SU-DHL-6 (cell line): ENCODE results near the gene WDR46.

Experiments
- H2AFZ ChIP-seq: fragments of 200-600 bp; sonication (generic); 2 replicates; pipeline ENCODE4 v1.6.1; 2014; ENCODE audit warnings: low read depth, mild to moderate bottlenecking, moderate library complexity, mixed read lengths, antibody characterized with exemption, low read length; ENCODE audit not compliant: severe bottlenecking
- H3F3A ChIP-seq: fragments of 200-600 bp; shearing (Covaris generic); 2 replicates; pipeline ENCODE4 v1.6.0; 2016; ENCODE audit warnings: antibody characterized with exemption, mild to moderate bottlenecking; ENCODE audit not compliant: insufficient read depth
- H3K27ac ChIP-seq: fragments of 200-600 bp; sonication (generic); 2 replicates; pipeline ENCODE4 v1.5.1; 2016; ENCODE audit warnings: low read depth, mild to moderate bottlenecking, low read length, moderate library complexity, mixed read lengths
- H3K27me3 ChIP-seq: fragments of 200-600 bp; sonication (generic), shearing (Covaris generic); 2 replicates; pipeline ENCODE4 v1.6.0; 2014; ENCODE audit warnings: mild to moderate bottlenecking, low read length
- H3K36me3 ChIP-seq: fragments of 200-600 bp; sonication (generic); 2 replicates; pipeline ENCODE4 v1.6.1; 2014; ENCODE audit warnings: mild to moderate bottlenecking, low read length, mixed read lengths
- H3K4me2 ChIP-seq: fragments of 300-600, 200-600 bp; shearing (Covaris generic), sonication (generic); 2 replicates; pipeline ENCODE4 v1.6.0; 2014; ENCODE audit warnings: low read length, low read depth, mild to moderate bottlenecking; ENCODE audit not compliant: poor library complexity, severe bottlenecking
- H3K4me3 ChIP-seq: fragments of 200-600 bp; sonication (generic); 2 replicates; pipeline ENCODE4 v1.5.1; 2014; ENCODE audit warnings: antibody characterized with exemption, low read length, mild to moderate bottlenecking, mixed read lengths; ENCODE audit not compliant: insufficient read depth, poor library complexity, severe bottlenecking
- H3K79me2 ChIP-seq: fragments of 200-600 bp; sonication (generic); 2 replicates; pipeline ENCODE4 v1.6.1; 2014; ENCODE audit warnings: mild to moderate bottlenecking, low read length, moderate library complexity; ENCODE audit not compliant: insufficient read depth
- H3K9ac ChIP-seq: fragments of 200-600 bp; sonication (generic); 2 replicates; pipeline ENCODE4 v1.7.0; 2014; ENCODE audit warnings: mild to moderate bottlenecking, low read length
- H3K9me2 ChIP-seq: fragments of 200-600 bp; sonication (generic); replicated peaks from 2 replicates; pipeline ENCODE4 v1.6.1; 2014; ENCODE audit warnings: low read length; ENCODE audit not compliant: insufficient read depth
- H3K9me3 ChIP-seq: fragments of 200-600 bp; sonication (generic); 2 replicates; pipeline ENCODE4 v1.6.1; 2014; ENCODE audit warnings: low read length, mixed read lengths; ENCODE audit not compliant: insufficient read depth
- H4K20me1 ChIP-seq: fragments of 200-600 bp; sonication (generic); 2 replicates; pipeline ENCODE4 v1.6.1; 2014; ENCODE audit warnings: low read depth, mild to moderate bottlenecking, antibody characterized with exemption, low read length, moderate library complexity, mixed read lengths
- EZH2phosphoT487 ChIP-seq: fragments of 200-600 bp; sonication (generic), shearing (Covaris generic); conservative IDR thresholded peaks from 2 replicates; pipeline ENCODE4 v1.6.1; 2018; ENCODE audit warnings: mild to moderate bottlenecking, antibody characterized with exemption, low read length, moderate library complexity, mixed read lengths
- TF ChIP-seq, protein P1 (sequence below): fragments of 200-600 bp; sonication (generic); IDR thresholded peaks from one replicate; pipeline ENCODE4 v1.5.1; 2017; ENCODE audit warnings: antibody characterized with exemption, mild to moderate bottlenecking, low read length, moderate library complexity; ENCODE audit not compliant: insufficient read depth, poor library complexity, severe bottlenecking

WDR46 gene

DNA sequence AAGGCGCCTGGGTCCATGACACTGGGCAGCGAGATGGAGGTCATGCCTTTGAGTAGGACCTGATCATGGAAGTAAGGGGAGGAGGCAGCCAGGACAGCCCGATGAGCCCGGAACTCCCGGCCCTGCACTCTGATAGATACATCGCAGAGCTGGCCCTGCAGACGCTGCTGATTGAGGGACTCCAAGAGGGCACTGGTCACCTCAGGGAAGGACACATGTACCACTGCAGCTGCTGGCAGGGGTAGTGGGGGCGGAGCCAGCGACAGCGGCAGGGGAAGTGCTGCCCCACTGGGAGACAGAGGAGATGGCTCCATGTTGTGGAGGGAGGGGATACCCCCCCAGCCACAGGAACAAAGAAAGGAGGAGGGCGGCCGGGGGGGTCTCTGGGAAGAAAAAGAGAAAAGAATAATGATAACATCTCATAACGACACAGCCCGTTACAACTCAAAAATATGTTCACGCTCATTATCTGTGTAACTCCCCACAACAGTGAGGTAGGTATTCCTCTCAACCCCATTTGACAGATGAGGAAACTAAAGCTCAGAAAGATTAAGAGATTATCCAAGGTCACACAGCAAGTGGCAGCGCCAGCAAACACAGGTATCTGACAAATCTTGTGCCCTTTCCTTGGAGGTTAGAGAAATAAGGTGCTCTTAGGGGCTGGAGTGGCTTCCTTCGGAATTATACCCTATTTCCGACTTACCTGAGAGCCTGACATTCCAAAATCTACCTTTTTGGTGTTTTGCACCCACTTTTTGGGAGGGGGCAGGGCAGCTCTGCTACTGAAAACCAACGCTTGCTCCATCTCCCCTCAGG is 27.8 kb upstream of the WDR46 start:
- no peak overlapping the region; the same call in 1 of the 2 replicates for H3K9ac ChIP-seq

DNA sequence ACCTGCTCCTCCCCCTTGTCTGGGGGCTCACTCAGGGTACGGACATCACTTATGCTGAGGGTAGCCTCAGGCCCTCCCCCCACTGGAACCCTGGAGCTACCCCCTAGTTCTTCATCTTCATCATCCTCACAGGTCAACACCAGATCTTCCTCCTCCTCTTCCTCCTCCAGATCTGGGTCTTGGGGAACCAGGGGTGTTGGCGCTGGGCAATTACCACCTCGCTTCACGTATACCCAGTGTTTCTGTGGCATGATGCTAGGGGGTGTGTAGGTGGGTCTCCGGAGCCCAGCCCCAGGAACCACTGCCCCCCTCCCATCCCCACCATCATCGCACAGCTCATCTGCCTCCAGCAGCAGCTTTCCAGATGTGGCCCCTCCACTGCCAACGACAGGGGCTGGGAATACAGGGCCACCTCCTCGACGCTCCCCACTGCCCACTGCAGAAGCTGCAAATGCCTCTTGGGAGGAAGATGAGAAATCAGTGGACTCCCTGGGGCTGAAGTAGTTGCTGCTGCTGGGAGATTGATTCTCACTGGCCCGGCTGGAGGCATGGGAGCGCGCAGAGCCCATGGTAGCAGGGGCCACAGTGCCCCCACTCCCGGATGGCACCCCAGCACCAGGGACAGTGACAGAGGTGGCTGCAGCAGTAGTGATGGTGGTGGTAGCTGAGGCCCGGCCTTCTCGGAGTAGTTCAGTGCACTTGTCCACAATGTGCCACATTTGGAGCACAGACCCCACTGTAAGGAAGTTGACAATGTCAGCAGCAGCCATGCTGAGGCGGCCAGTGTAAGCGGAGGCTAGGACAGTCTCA is 27.0 kb upstream of the WDR46 start:
- Histone ChIP-seq H3K4me3 (no peak overlapping the region), H3K9me2 (no peaks in the 10 kb centered on the region), H3K4me2 (no peak overlapping the region), H3K79me2 (peaks cover 38% of the 10 kb centered on the region), H3K9me3 (no peaks in the 10 kb centered on the region), H4K20me1 (no peaks in the 10 kb centered on the region), H3K27ac (no peak overlapping the region), H3K9ac (no peak overlapping the region), H3F3A (peaks cover 69% of the 10 kb centered on the region), H2AFZ (no peak overlapping the region), H3K36me3 (peaks cover 21% of the 10 kb centered on the region), H3K27me3 (no peaks in the 10 kb centered on the region)
- no peak for TF ChIP-seq EZH2phosphoT487

More for the DNA sequence above, 27.8 kb upstream of the WDR46 start:
- Histone ChIP-seq H3K27me3 (no peaks in the 10 kb centered on the region), H3K9me3 (no peaks in the 10 kb centered on the region), H3K4me3 (peak overlapping the region; percentile 66), H3K4me2 (peak overlapping the region; percentile 44), H2AFZ (no peak overlapping the region), H3F3A (peaks cover 65% of the 10 kb centered on the region), H3K27ac (peak overlapping the region; percentile 16), H3K36me3 (peaks cover 21% of the 10 kb centered on the region), H3K79me2 (peaks cover 40% of the 10 kb centered on the region), H3K9me2 (no peaks in the 10 kb centered on the region), H4K20me1 (no peaks in the 10 kb centered on the region; the same call in 1 of the 2 replicates)
- TF ChIP-seq, protein P1, sequence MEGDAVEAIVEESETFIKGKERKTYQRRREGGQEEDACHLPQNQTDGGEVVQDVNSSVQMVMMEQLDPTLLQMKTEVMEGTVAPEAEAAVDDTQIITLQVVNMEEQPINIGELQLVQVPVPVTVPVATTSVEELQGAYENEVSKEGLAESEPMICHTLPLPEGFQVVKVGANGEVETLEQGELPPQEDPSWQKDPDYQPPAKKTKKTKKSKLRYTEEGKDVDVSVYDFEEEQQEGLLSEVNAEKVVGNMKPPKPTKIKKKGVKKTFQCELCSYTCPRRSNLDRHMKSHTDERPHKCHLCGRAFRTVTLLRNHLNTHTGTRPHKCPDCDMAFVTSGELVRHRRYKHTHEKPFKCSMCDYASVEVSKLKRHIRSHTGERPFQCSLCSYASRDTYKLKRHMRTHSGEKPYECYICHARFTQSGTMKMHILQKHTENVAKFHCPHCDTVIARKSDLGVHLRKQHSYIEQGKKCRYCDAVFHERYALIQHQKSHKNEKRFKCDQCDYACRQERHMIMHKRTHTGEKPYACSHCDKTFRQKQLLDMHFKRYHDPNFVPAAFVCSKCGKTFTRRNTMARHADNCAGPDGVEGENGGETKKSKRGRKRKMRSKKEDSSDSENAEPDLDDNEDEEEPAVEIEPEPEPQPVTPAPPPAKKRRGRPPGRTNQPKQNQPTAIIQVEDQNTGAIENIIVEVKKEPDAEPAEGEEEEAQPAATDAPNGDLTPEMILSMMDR: no peak
- TF ChIP-seq EZH2phosphoT487: no peak

DNA sequence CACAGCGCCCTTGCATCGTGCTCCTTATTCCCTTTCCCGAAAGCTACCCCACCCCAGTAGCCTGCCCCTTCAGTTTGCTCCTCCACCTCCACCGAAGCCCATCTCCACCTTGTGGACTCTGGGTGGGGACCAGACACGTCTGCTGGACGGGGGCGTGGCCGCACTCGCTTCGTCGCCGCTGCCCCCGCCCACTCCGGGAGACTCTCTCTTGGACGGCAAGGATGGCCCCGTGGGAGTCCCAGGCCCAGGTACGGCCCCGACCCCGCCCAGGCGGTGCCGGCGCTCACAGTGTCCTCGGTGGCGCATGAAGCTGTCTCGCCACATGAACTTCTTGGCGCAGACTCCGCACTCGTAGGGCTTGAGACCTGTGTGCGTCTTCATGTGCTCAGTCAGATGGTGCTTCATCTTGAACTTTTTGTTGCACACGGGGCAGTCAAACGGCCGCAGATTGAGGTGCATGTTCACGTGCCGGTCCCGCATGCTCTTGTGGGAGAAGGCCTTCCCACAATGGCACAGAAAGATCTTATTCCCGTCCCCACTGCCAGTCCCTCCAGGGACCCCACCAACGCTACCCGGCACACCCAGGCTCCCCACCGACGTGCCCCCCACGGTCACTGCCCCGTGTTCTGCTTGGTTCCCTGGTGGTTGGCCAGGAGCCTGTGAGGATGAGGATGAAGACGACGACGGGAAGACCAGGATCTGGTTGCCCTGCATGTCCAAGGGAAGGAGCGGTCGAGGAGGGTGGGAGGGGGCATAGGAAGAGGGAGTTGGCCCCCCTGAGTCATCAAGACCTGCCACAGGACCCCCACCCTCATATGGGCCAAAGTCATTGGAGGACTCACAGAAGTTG is 26.1 kb upstream of the WDR46 start:
- Histone ChIP-seq H3K36me3 (peaks cover 17% of the 10 kb centered on the region), H3K9me3 (no peaks in the 10 kb centered on the region), H3K79me2 (peaks cover 36% of the 10 kb centered on the region), H3K27me3 (no peaks in the 10 kb centered on the region), H3F3A (peaks cover 66% of the 10 kb centered on the region), H4K20me1 (no peaks in the 10 kb centered on the region), H3K4me2 (peak overlapping the region; percentile 97), H3K4me3 (peak overlapping the region; percentile 95), H3K9me2 (no peaks in the 10 kb centered on the region), H3K27ac (peak overlapping the region; percentile 94), H3K9ac (peak overlapping the region; percentile 89), H2AFZ (peak overlapping the region; percentile 12)
- no peak for TF ChIP-seq EZH2phosphoT487
- TF ChIP-seq, protein P1: no peak
